Psoas muscle (tissue), 8 donors: ENCODE data around the gene TCERG1L. TPM values are rescaled to one million over a fixed set of nuclear protein-coding genes. Genes with fewer than 3 reads are reported as not detected.

Source experiments
- ATAC-seq, 4 donors: fragments of 200-7000 bp; cut with Tn5 transposase; one replicate each; pipeline ENCODE4 v1.9.1; 2020; ENCODE audit warnings: moderate library complexity in 3 of 4, mild to moderate bottlenecking in 2 of 4
- DNase-seq, 2 donors: peaks; one replicate each; pipeline ENCODE4 v3.0.0-alpha.2; 2020
- H3K27ac ChIP-seq: fragments of 200-600 bp; one replicate; pipeline ENCODE4 v1.8.0; 2022
- H3K27me3 ChIP-seq, 3 donors: fragments of 200-600 bp in 1 of 3; one replicate each; pipeline versions ENCODE4 v1.6.1 to v1.8.0; 2013 to 2022; ENCODE audit warnings: low read length in 2 of 3, mild to moderate bottlenecking in 2 of 3, moderate library complexity in 1 of 3; ENCODE audit not compliant: insufficient read depth in 3 of 3
- H3K36me3 ChIP-seq, 2 donors: fragments of 200-600 bp in 1 of 2; one replicate each; pipeline versions ENCODE4 v1.6.1 to v1.8.0; 2013 to 2022; ENCODE audit warnings: low read depth in 1 of 2, mild to moderate bottlenecking in 1 of 2, moderate library complexity in 1 of 2; ENCODE audit not compliant: insufficient read depth in 1 of 2
- H3K4me1 ChIP-seq: fragments of 200-600 bp; one replicate; pipeline ENCODE4 v1.8.0; 2022
- H3K4me3 ChIP-seq: fragments of 200-600 bp; one replicate; pipeline ENCODE4 v1.8.0; 2022; ENCODE audit warnings: mild to moderate bottlenecking
- H3K9me3 ChIP-seq: fragments of 200-600 bp; one replicate; pipeline ENCODE4 v1.8.0; 2022
- WGBS, 3 donors: extraction: QIAGEN DNeasy Blood & Tissue Kit; methylation state at CpG; one replicate each; pipeline versions ENCODE4 v1.1.6 to v1.1.7; 2013; 5-methylcytosine and 5-hydroxymethylcytosine counted together
- intact Hi-C, 2 donors: fragments of 100-400 bp; cut with DNase I; formaldehyde crosslinking; loops; one replicate each; pipeline versions ENCODE4 v1.11.0 to v1.14.2; 2022
- polyA plus RNA-seq, 3 donors: library from polyadenylated mRNA; stranded (reverse); fragments of 200-250 nt; gene quantifications; one replicate each; pipeline ENCODE4 v1.2.3, GENCODE V29; 2013
- total RNA-seq, 4 donors: library from RNA; stranded (reverse); fragmentation: NEBNext Ultra II Directional in 2 of 4; extraction: Animal tissue kit (Norgen Biotek cat#: 25700) in 2 of 4; gene quantifications; one replicate each; pipeline versions ENCODE4 v1.2.1 to v1.2.4, GENCODE V29; 2021 to 2023
- TF ChIP-seq, protein P1 (sequence below): fragments of 200-600 bp; IDR thresholded peaks from one replicate; pipeline ENCODE4 v1.8.0; 2022; ENCODE audit warnings: antibody characterized with exemption
- donor health status: healthy with polysubstance abuse.
- donor health status: DM: no; HTN: no; CAD: no; lungs with moderate emphysema.
- donor health status: Bipolar disorder and iron deficiency.
- donor health status: healthy.
- donor health status: DM: yes; HTN: yes; CAD: no.
- donor health status: DM: no; HTN: no; CAD: no.
- donor health status: DM: no; HTN: no; CAD: no.
- donor health status: DM: yes; HTN: yes; CAD: no.

The TCERG1L gene
- total and polyA plus RNA-seq, 7 donors = 0.01 TPM; not detected in 6

DNA sequence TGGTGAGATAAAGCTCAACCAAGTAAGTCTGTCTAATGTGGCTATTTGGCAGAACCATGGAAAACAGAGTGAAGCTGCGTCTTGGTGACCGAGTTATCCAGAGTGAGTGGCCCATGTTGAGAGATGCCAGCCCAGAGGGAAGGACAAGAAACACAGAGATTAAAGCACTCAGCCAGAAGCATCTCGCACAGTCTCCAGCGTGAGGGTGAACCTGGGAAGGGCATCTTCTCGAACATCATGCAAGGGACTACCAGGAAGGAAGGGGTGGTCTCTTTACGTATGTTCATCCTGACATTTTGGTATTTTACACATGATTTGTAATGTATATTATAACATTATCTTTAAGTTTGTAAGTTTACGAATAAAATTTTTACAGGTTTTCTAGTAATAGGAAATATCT, 146.4 kb downstream of the TCERG1L start:
- Histone ChIP-seq H3K27me3 (peaks cover 0 to 16% (median 2%) of the 10 kb centered on the region in 3 donors), H3K27ac (no peak overlapping the region), H3K4me1 (no peaks in the 10 kb centered on the region), H3K36me3 (no peaks in the 10 kb centered on the region), H3K4me3 (no peak overlapping the region), H3K9me3 (no peaks in the 10 kb centered on the region)
- no peak for DNase-seq
- intact Hi-C loops = no loop called here
- WGBS, 3 donors = 54 to 68% (median 65%) methylated on average over 7 of the region's 7 CpGs
- ATAC-seq = no peak
- TF ChIP-seq, protein P1, sequence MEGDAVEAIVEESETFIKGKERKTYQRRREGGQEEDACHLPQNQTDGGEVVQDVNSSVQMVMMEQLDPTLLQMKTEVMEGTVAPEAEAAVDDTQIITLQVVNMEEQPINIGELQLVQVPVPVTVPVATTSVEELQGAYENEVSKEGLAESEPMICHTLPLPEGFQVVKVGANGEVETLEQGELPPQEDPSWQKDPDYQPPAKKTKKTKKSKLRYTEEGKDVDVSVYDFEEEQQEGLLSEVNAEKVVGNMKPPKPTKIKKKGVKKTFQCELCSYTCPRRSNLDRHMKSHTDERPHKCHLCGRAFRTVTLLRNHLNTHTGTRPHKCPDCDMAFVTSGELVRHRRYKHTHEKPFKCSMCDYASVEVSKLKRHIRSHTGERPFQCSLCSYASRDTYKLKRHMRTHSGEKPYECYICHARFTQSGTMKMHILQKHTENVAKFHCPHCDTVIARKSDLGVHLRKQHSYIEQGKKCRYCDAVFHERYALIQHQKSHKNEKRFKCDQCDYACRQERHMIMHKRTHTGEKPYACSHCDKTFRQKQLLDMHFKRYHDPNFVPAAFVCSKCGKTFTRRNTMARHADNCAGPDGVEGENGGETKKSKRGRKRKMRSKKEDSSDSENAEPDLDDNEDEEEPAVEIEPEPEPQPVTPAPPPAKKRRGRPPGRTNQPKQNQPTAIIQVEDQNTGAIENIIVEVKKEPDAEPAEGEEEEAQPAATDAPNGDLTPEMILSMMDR = no peak

DNA sequence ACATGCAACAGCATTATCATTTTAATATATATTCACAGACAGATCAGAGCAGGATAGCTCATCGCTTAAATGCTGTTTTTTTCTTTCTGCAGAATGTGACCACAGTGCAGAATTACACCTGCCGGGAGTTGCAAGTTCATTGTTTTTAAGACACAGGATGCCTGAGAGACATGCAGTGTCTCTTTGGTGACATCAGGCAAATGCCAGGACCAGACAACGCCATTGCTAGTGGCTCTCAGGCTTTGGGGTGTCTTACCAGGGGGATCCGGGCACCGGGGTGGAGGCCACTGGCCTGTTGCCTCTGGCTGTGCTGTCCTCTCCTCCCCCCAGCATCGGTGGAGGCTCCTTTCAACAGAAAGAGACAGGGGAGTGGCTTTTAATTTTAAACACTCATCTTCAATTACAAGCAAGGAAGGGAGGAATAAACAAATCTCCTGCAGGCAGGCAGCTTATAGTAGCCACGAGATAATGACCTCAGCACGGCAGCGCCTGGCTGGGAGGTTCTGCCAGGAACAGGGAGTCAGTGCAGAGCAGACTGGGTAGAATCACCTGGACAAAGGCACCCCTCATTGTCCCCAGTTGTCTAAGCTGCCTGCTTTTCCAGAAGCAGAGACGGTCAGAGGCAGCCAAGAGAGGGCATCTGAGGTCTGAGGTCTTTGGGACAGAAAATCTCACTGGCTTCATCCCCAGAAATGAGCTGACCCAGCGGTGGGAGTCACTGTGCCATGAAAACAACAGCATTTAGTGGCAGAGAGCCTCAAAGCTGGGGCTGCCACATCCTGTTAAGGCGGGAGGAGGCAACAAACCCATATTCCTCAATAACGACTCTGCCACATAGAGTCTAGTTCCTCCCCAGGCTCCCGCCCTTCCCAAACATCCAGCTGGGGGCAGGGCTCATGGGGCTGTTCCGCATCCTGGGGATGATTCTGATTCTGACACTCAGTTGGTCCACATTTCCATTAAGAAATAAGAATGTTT, 148.4 kb downstream of the TCERG1L start:
- peaks cover 0 to 16% (median 2%) of the 10 kb centered on the region in 3 donors for H3K27me3 ChIP-seq
- TF ChIP-seq, protein P1 = no peak
- H3K4me3 ChIP-seq = no peak overlapping the region
- no peak for DNase-seq
- intact Hi-C loops = no loop called here
- no peak overlapping the region for H3K27ac ChIP-seq
- no peaks in the 10 kb centered on the region for H3K4me1 ChIP-seq
- ATAC-seq = no peak
- H3K36me3 ChIP-seq = no peaks in the 10 kb centered on the region
- H3K9me3 ChIP-seq = no peaks in the 10 kb centered on the region
- WGBS, 3 donors = 27 to 39% (median 30%) methylated on average over 15 of the region's 15 CpGs

DNA sequence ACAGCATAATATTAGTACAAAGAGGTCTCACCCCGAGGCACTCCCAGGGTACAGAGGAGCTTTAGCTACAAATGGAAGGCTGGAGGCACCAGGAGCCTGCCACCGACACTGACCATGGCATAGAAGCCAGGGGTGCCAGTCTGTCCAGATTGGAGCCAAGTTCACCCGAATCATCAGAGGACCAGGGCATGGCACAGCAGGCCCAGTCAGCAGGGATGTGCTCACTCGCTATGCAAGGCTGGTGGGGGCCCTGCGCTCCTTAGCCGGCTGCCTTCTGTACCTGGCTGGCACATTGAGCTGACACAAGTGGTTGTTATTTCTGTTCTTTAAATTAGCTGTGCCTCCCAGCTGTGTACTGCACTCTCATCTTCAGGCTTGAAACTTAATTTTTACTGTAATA, 149.3 kb downstream of the TCERG1L start:
- WGBS, 3 donors = 35 to 75% (median 45%) methylated on average over 6 of the region's 6 CpGs
- Histone ChIP-seq H3K4me3 (no peak overlapping the region), H3K27me3 (peaks cover 0 to 16% (median 2%) of the 10 kb centered on the region in 3 donors), H3K27ac (no peak overlapping the region), H3K9me3 (no peaks in the 10 kb centered on the region), H3K36me3 (no peaks in the 10 kb centered on the region), H3K4me1 (no peaks in the 10 kb centered on the region)
- intact Hi-C loops = no loop called here
- ATAC-seq (no peak), DNase-seq (no peak)
- TF ChIP-seq, protein P1 = no peak

DNA sequence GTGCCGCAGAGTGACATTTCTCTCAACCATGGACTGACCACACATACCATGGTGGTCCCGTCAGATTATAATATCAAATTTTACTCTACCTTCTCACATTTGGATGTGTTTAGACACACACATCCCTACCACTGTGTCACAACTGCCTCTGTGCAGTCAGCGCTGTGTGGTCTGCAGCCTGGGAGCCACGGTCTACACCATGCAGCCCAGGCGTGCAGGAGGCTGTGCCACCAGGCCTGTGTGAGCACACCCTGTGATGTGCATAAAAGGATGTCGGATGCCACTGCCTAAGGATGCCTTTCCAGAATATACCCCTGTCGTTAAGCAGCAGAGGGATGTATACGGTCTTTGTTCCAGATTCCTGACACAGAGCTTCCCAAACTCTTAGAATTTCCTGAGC, 150.4 kb downstream of the TCERG1L start:
- H3K27me3 ChIP-seq = peaks cover 0 to 16% (median 2%) of the 10 kb centered on the region in 3 donors

More for the DNA sequence above, 150.4 kb downstream of the TCERG1L start:
- Histone ChIP-seq H3K9me3 (no peaks in the 10 kb centered on the region), H3K4me3 (no peak overlapping the region), H3K36me3 (no peaks in the 10 kb centered on the region), H3K27ac (no peak overlapping the region), H3K4me1 (no peaks in the 10 kb centered on the region)
- intact Hi-C loops = no loop called here
- WGBS, 3 donors = 92 to 96% (median 93%) methylated on average over 8 of the region's 8 CpGs
- TF ChIP-seq, protein P1 = no peak
- DNase-seq (no peak), ATAC-seq (no peak)
